AG09309 (cell line): ENCODE measurements around the gene NANS.

Experiments used
- DNase-seq: peaks from one replicate; pipeline ENCODE4 v3.0.0-alpha.2; 2010; ENCODE audit warnings: low read depth
- H3K4me3 ChIP-seq: 2 replicates; pipeline ENCODE4 v1.5.1; 2011; ENCODE audit warnings: mild to moderate bottlenecking, low read depth, low read length, moderate library complexity; ENCODE audit not compliant: control insufficient read depth
- CTCF ChIP-seq: IDR thresholded peaks from 2 replicates; pipeline ENCODE4 v1.5.1; 2011; ENCODE audit warnings: mild to moderate bottlenecking, low read depth, low read length, inconsistent platforms; ENCODE audit not compliant: insufficient read depth, control insufficient read depth; ENCODE audit errors: missing control alignments

Gene NANS

GRCh38 chr9:98056269-98057137 is at the start of gene NANS:
Gene NANS (plus strand): TSS chr9:98056732. CDS start chr9:98056809, 77 bp downstream.
- H3K4me3 ChIP-seq: peak within 1 kb of the TSS; percentile 78
- peak; percentile 10 for TF ChIP-seq CTCF
- DNase-seq: peak; percentile 79

GRCh38 chr9:98007251-98007928 is 49.1 kb upstream of the NANS start:
- H3K4me3 ChIP-seq: no peak overlapping the region
- DNase-seq: no peak
- TF ChIP-seq CTCF: no peak

- DNase-seq: no peak
Observed at GRCh38 chr9:98008764-98009163, 47.8 kb upstream of the NANS start.

GRCh38 chr9:98009437-98009836 is 47.1 kb upstream of the NANS start:
- no peak overlapping the region for H3K4me3 ChIP-seq
- TF ChIP-seq CTCF: no peak
- no peak for DNase-seq

More at GRCh38 chr9:98008764-98009163, 47.8 kb upstream of the NANS start:
- H3K4me3 ChIP-seq: no peak overlapping the region
- TF ChIP-seq CTCF: no peak

- no peak for DNase-seq
- H3K4me3 ChIP-seq: no peak overlapping the region
- no peak for TF ChIP-seq CTCF
Observed at GRCh38 chr9:98009936-98010335, 46.6 kb upstream of the NANS start.

GRCh38 chr9:98010445-98010844 is 46.1 kb upstream of the NANS start:
- DNase-seq: no peak
- no peak overlapping the region for H3K4me3 ChIP-seq
- TF ChIP-seq CTCF: no peak
